Activated CD8-positive, alpha-beta memory T cell treated with anti-CD3 and anti-CD28 coated beads for 24 hours (primary cell): ENCODE data around the gene CYLD.

Source experiments
- DNase-seq: peaks from one replicate; pipeline ENCODE4 v3.0.0-alpha.2; 2020

The CYLD gene

DNA sequence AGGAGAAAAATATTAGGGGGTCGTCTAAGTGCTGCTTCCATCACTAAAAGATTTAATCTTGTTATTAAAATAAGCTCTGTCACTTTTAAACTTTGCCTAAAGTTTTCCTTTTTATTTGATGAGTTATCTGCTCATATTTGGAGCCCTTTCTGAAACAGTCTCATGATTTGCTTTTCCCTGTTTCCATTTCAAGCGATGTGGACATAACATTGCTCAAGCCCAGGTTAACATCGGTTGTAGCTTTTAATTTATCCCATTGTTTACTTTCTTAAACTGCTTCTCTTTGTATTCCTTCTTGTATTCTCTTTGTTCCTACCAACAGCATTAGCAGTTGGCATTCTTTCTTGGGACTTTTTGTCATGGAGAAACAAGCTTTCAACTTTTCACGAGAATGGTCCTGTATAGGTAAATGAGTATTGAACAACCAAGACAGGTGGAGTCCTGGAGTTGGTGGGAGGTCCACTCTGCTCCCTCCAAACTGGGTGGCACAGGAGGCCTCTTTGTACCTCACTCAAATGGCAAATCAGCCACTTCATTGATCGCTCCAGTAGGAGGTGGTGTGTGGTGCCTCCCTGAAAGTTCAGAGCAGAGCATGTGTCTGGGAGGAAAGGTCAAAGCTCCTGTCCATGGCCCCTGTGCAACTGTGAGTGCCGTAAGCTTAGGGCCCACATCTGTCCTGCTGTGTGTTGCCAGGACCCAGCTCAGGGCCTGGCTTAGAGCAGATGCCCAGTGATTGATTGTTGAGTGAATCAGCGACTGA, 107.0 kb downstream of the CYLD start:
- no peak for DNase-seq
